H9 (cell line): ENCODE data around the gene CCDC186. TPM values are rescaled to one million over a fixed set of nuclear protein-coding genes. Genes with fewer than 3 reads are reported as not detected.

Source experiments
- DNase-seq: peaks from one replicate; pipeline ENCODE4 v3.0.0-alpha.2; 2017
- H2AFZ ChIP-seq: one replicate; pipeline ENCODE4 v1.6.1; 2013; ENCODE audit warnings: mild to moderate bottlenecking, low read length, control low read depth, moderate library complexity
- H2AK5ac ChIP-seq: 2 replicates; pipeline ENCODE4 v1.6.1; 2013; ENCODE audit warnings: low read length, control low read depth, mixed read lengths; ENCODE audit not compliant: insufficient read length
- H2BK120ac ChIP-seq: one replicate; pipeline ENCODE4 v1.6.1; 2013; ENCODE audit warnings: low read depth, mild to moderate bottlenecking, low read length, control low read depth, inconsistent platforms; ENCODE audit not compliant: poor library complexity, severe bottlenecking
- H2BK12ac ChIP-seq: 2 replicates; pipeline ENCODE4 v1.6.1; 2013; ENCODE audit warnings: low read length, control low read depth, mixed read lengths, low read depth; ENCODE audit not compliant: insufficient read length
- H2BK15ac ChIP-seq: 2 replicates; pipeline ENCODE4 v1.6.1; 2013; ENCODE audit warnings: low read depth, low read length, control low read depth
- H2BK20ac ChIP-seq: one replicate; pipeline ENCODE4 v1.6.1; 2013; ENCODE audit warnings: low read depth, mild to moderate bottlenecking, low read length, control low read depth, inconsistent platforms; ENCODE audit not compliant: poor library complexity, severe bottlenecking
- H2BK5ac ChIP-seq: 2 replicates; pipeline ENCODE4 v1.6.1; 2013; ENCODE audit warnings: low read length, control low read depth, mixed read lengths; ENCODE audit not compliant: insufficient read length
- H3K14ac ChIP-seq: 2 replicates; pipeline ENCODE4 v1.6.1; 2013; ENCODE audit warnings: low read length, control low read depth; ENCODE audit not compliant: insufficient read depth
- H3K18ac ChIP-seq: 2 replicates; pipeline ENCODE4 v1.6.1; 2013; ENCODE audit warnings: low read depth, mild to moderate bottlenecking, mixed read lengths, low read length, control low read depth; ENCODE audit not compliant: insufficient read length
- H3K23ac ChIP-seq: 2 replicates; pipeline ENCODE4 v1.6.1; 2013; ENCODE audit warnings: low read length, control low read depth, mixed read lengths, low read depth; ENCODE audit not compliant: insufficient read length
- H3K23me2 ChIP-seq: 2 replicates; pipeline ENCODE4 v1.6.1; 2013; ENCODE audit warnings: low read depth, mild to moderate bottlenecking, mixed read lengths, low read length, control low read depth; ENCODE audit not compliant: insufficient read length, poor library complexity, severe bottlenecking
- H3K27ac ChIP-seq: 2 replicates; pipeline ENCODE4 v1.5.1; 2013; ENCODE audit warnings: low read length, control low read depth, mixed read lengths, low read depth; ENCODE audit not compliant: insufficient read length
- H3K27me3 ChIP-seq: 2 replicates; pipeline ENCODE4 v1.6.1; 2013; ENCODE audit warnings: low read length, control low read depth, inconsistent platforms; ENCODE audit not compliant: insufficient read depth
- H3K4ac ChIP-seq: 2 replicates; pipeline ENCODE4 v1.6.1; 2013; ENCODE audit warnings: low read depth, mild to moderate bottlenecking, control low read depth, inconsistent platforms, low read length, moderate library complexity
- H3K4me1 ChIP-seq: 2 replicates; pipeline ENCODE4 v1.6.1; 2013; ENCODE audit warnings: low read length, control low read depth, inconsistent platforms; ENCODE audit not compliant: insufficient read depth
- H3K4me2 ChIP-seq: 2 replicates; pipeline ENCODE4 v1.6.1; 2013; ENCODE audit warnings: low read length, control low read depth, mixed read lengths; ENCODE audit not compliant: insufficient read length, insufficient read depth
- H3K56ac ChIP-seq: 2 replicates; pipeline ENCODE4 v1.6.1; 2013; ENCODE audit warnings: low read depth, mild to moderate bottlenecking, mixed read lengths, low read length, control low read depth; ENCODE audit not compliant: insufficient read length
- H3K79me1 ChIP-seq: 2 replicates; pipeline ENCODE4 v1.6.1; 2013; ENCODE audit warnings: low read depth, mild to moderate bottlenecking, moderate library complexity, low read length, control low read depth, inconsistent platforms; ENCODE audit not compliant: insufficient read depth, poor library complexity, severe bottlenecking
- H3K79me2 ChIP-seq: 2 replicates; pipeline ENCODE4 v1.6.1; 2013; ENCODE audit warnings: low read length, control low read depth, inconsistent platforms; ENCODE audit not compliant: insufficient read depth
- H3K9ac ChIP-seq: 2 replicates; pipeline ENCODE4 v1.6.1; 2013; ENCODE audit warnings: low read length, control low read depth, mixed read lengths; ENCODE audit not compliant: insufficient read length; ENCODE audit errors: extremely low read depth
- H3K9me3 ChIP-seq: one replicate; pipeline ENCODE4 v1.6.1; 2013; ENCODE audit warnings: low read depth, low read length, inconsistent platforms; ENCODE audit not compliant: control insufficient read depth
- H3T11ph ChIP-seq: one replicate; pipeline ENCODE4 v1.6.1; 2013; ENCODE audit warnings: mild to moderate bottlenecking, low read length, control low read depth, inconsistent platforms
- H4K20me1 ChIP-seq: one replicate; pipeline ENCODE4 v1.6.1; 2013; ENCODE audit not compliant: control insufficient read depth, insufficient read length, insufficient read depth
- H4K5ac ChIP-seq: 2 replicates; pipeline ENCODE4 v1.6.1; 2013; ENCODE audit warnings: low read depth, mild to moderate bottlenecking, mixed read lengths, low read length, control low read depth; ENCODE audit not compliant: insufficient read length
- H4K8ac ChIP-seq: replicated peaks from 2 replicates; pipeline ENCODE4 v1.6.1; 2013; ENCODE audit warnings: low read length, control low read depth, mixed read lengths, low read depth; ENCODE audit not compliant: insufficient read length
- H4K91ac ChIP-seq: 2 replicates; pipeline ENCODE4 v1.6.1; 2013; ENCODE audit warnings: low read depth, mild to moderate bottlenecking, moderate library complexity, mixed read lengths, low read length, control low read depth; ENCODE audit not compliant: insufficient read length
- H3K27ac Mint-ChIP-seq, 3 experiments: 2 replicates in 2 of 3; 3 replicates in 1 of 3; pipeline ENCODE4 v1.8.0; 2020 to 2021; ENCODE audit warnings: mixed read lengths in 3 of 3, mild to moderate bottlenecking in 1 of 3, moderate library complexity in 1 of 3
- H3K27me3 Mint-ChIP-seq: 2 replicates; pipeline ENCODE4 v1.8.0; 2021; ENCODE audit warnings: low read depth, mild to moderate bottlenecking, moderate library complexity, mixed read lengths
- H3K36me3 Mint-ChIP-seq, 3 experiments: 2 replicates in 2 of 3; 3 replicates in 1 of 3; pipeline ENCODE4 v1.8.0; 2020 to 2021; ENCODE audit warnings: low read depth in 3 of 3, mixed read lengths in 3 of 3; ENCODE audit not compliant: insufficient read depth in 1 of 3
- H3K4me1 Mint-ChIP-seq, 2 experiments: 2 replicates each; pipeline ENCODE4 v1.8.0; 2020; ENCODE audit warnings: mixed read lengths in 2 of 2
- H3K4me3 Mint-ChIP-seq, 2 experiments: 2 replicates in 1 of 2; 3 replicates in 1 of 2; pipeline ENCODE4 v1.8.0; 2020 to 2021; ENCODE audit warnings: mild to moderate bottlenecking in 2 of 2, mixed read lengths in 2 of 2, moderate library complexity in 1 of 2
- H3K9me3 Mint-ChIP-seq, 2 experiments: 2 replicates in 1 of 2; 3 replicates in 1 of 2; pipeline ENCODE4 v1.8.0; 2020; ENCODE audit warnings: mild to moderate bottlenecking in 2 of 2, mixed read lengths in 2 of 2, moderate library complexity in 1 of 2
- WGBS: extraction: QIAGEN DNeasy Blood & Tissue Kit; methylation state at CpG from one replicate; pipeline ENCODE4 v1.1.7; 2013; ENCODE audit warnings: missing lambda C conversion rate, low lambda C conversion rate, mixed read lengths; ENCODE audit not compliant: insufficient read length; ENCODE audit errors: extremely low coverage; 5-methylcytosine and 5-hydroxymethylcytosine counted together
- total RNA-seq: library from RNA; stranded (reverse); gene quantifications from 2 replicates; pipeline ENCODE4 v1.2.1, GENCODE V29; 2021
- TF ChIP-seq, protein P1 (sequence below): fragments of 200-600 bp; sonication (generic); conservative IDR thresholded peaks from 3 replicates; pipeline ENCODE4 v1.8.0; 2021; ENCODE audit warnings: antibody characterized with exemption, mild to moderate bottlenecking

Gene CCDC186
- total RNA-seq, 1 experiment from 2014 or later: 16.7 TPM

DNA sequence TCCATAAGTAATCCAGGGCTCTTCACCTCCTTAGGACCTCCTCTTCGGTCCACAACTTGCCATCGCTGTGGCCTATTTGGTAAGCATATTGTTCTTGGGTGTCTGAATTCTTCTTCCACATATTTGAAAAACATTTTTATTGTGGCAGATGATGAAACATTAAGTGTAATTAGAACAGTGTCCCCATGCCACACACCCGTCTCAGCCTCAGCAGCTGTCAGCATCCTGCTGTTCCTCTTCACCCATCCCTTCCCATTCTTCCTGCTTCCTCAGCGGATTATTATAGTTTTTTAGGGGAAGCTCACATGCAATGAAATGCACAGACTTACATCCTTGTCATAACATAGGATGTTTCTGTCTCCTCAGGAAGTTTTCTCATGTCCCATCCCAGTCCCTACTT lies 25.2 kb upstream of the CCDC186 start:
- Histone ChIP-seq H3K23me2 (no peaks in the 10 kb centered on the region), H3T11ph (no peak overlapping the region), H3K9ac (no peak overlapping the region), H4K20me1 (no peaks in the 10 kb centered on the region), H3K27ac (no peak overlapping the region), H3K4me1 (no peaks in the 10 kb centered on the region), H2AK5ac (no peak overlapping the region), H4K91ac (no peak overlapping the region), H3K18ac (no peak overlapping the region), H3K27me3 (no peaks in the 10 kb centered on the region), H4K5ac (no peak overlapping the region), H3K4ac (no peak overlapping the region), H2AFZ (no peak overlapping the region), H3K23ac (no peak overlapping the region), H3K9me3 (no peaks in the 10 kb centered on the region), H2BK120ac (no peak overlapping the region), H2BK12ac (no peak overlapping the region), H2BK15ac (no peak overlapping the region), H2BK5ac (no peak overlapping the region), H3K79me1 (no peaks in the 10 kb centered on the region), H3K79me2 (no peaks in the 10 kb centered on the region), H3K14ac (no peak overlapping the region), H3K56ac (no peak overlapping the region), H4K8ac (no peak overlapping the region), H2BK20ac (no peak overlapping the region), H3K4me2 (no peak overlapping the region)
- H3K9me3 Mint-ChIP-seq: no peaks in the 10 kb centered on the region
- no peak overlapping the region for H3K27ac Mint-ChIP-seq
- H3K36me3 Mint-ChIP-seq: no peaks in the 10 kb centered on the region
- TF ChIP-seq, protein P1, sequence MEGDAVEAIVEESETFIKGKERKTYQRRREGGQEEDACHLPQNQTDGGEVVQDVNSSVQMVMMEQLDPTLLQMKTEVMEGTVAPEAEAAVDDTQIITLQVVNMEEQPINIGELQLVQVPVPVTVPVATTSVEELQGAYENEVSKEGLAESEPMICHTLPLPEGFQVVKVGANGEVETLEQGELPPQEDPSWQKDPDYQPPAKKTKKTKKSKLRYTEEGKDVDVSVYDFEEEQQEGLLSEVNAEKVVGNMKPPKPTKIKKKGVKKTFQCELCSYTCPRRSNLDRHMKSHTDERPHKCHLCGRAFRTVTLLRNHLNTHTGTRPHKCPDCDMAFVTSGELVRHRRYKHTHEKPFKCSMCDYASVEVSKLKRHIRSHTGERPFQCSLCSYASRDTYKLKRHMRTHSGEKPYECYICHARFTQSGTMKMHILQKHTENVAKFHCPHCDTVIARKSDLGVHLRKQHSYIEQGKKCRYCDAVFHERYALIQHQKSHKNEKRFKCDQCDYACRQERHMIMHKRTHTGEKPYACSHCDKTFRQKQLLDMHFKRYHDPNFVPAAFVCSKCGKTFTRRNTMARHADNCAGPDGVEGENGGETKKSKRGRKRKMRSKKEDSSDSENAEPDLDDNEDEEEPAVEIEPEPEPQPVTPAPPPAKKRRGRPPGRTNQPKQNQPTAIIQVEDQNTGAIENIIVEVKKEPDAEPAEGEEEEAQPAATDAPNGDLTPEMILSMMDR: no peak
- no peaks in the 10 kb centered on the region for H3K27me3 Mint-ChIP-seq
- no peaks in the 10 kb centered on the region for H3K4me1 Mint-ChIP-seq
- H3K4me3 Mint-ChIP-seq: no peak overlapping the region
- DNase-seq: no peak
- WGBS: no CpG with 5 or more reads among the region's 4 CpGs
